ENCODE measurements around the gene CERK.

CERK gene

GRCh38 chr22:46693634-46694415 lies 44.2 kb downstream of the CERK start:
- ATAC-seq (peak; percentile 53), DNase-seq (ENCODE audit: low spot score in 2 of 2) (no peak)
- Mint-ChIP-seq H3K4me3 (no peak overlapping the region), H3K36me3 (peaks cover 100% of the 10 kb centered on the region), H3K4me1 (no peaks in the 10 kb centered on the region), H3K27ac (peak overlapping the region; percentile 81), H3K9me3 (no peaks in the 10 kb centered on the region)

GRCh38 chr22:46691571-46691970 lies 46.5 kb downstream of the CERK start:
- no peak overlapping the region for H3K27ac Mint-ChIP-seq
- H3K36me3 Mint-ChIP-seq = peaks cover 100% of the 10 kb centered on the region
- H3K4me1 Mint-ChIP-seq = no peaks in the 10 kb centered on the region
- no peak overlapping the region for H3K4me3 Mint-ChIP-seq
- ATAC-seq = no peak
- DNase-seq (ENCODE audit: low spot score in 2 of 2) = no peak
- H3K9me3 Mint-ChIP-seq = no peaks in the 10 kb centered on the region

- H3K4me1 Mint-ChIP-seq = peaks cover 4% of the 10 kb centered on the region
- DNase-seq (ENCODE audit: low spot score in 2 of 2) (no peak), ATAC-seq (no peak)
- H3K27ac Mint-ChIP-seq = peak overlapping the region; percentile 23
- no peaks in the 10 kb centered on the region for H3K9me3 Mint-ChIP-seq
- H3K36me3 Mint-ChIP-seq = peaks cover 100% of the 10 kb centered on the region
- H3K4me3 Mint-ChIP-seq = no peak overlapping the region
Measured at GRCh38 chr22:46690146-46690545, 47.9 kb downstream of the CERK start.

GRCh38 chr22:46688949-46689348 lies 49.1 kb downstream of the CERK start:
- no peak for DNase-seq (ENCODE audit: low spot score in 2 of 2)
- H3K4me3 Mint-ChIP-seq = no peak overlapping the region
- H3K36me3 Mint-ChIP-seq = peaks cover 100% of the 10 kb centered on the region
- no peaks in the 10 kb centered on the region for H3K9me3 Mint-ChIP-seq
- peak overlapping the region; percentile 88 for H3K27ac Mint-ChIP-seq
- H3K4me1 Mint-ChIP-seq = peaks cover 4% of the 10 kb centered on the region
- ATAC-seq = no peak

GRCh38 chr22:46687460-46687859 lies 50.6 kb downstream of the CERK start:
- DNase-seq (ENCODE audit: low spot score in 2 of 2) (no peak), ATAC-seq (no peak)
- Mint-ChIP-seq H3K27ac (no peak overlapping the region), H3K36me3 (peaks cover 95% of the 10 kb centered on the region), H3K9me3 (no peaks in the 10 kb centered on the region), H3K4me3 (no peak overlapping the region), H3K4me1 (peaks cover 4% of the 10 kb centered on the region)

GRCh38 chr22:46687048-46687444 lies 51.0 kb downstream of the CERK start:
- Mint-ChIP-seq H3K9me3 (no peaks in the 10 kb centered on the region), H3K27ac (no peak overlapping the region), H3K4me1 (peaks cover 4% of the 10 kb centered on the region), H3K36me3 (peaks cover 91% of the 10 kb centered on the region), H3K4me3 (no peak overlapping the region)
- DNase-seq (ENCODE audit: low spot score in 2 of 2) (no peak), ATAC-seq (no peak)

GRCh38 chr22:46686221-46687047 lies 51.6 kb downstream of the CERK start:
- no peak for DNase-seq (ENCODE audit: low spot score in 2 of 2)
- no peak for ATAC-seq
- no peaks in the 10 kb centered on the region for H3K9me3 Mint-ChIP-seq
- H3K36me3 Mint-ChIP-seq = peaks cover 90% of the 10 kb centered on the region
- no peak overlapping the region for H3K4me3 Mint-ChIP-seq
- peak overlapping the region; percentile 35 for H3K27ac Mint-ChIP-seq
- H3K4me1 Mint-ChIP-seq = peaks cover 4% of the 10 kb centered on the region

- DNase-seq (ENCODE audit: low spot score in 2 of 2) = no peak
- no peak for ATAC-seq
- H3K27ac Mint-ChIP-seq = peak overlapping the region; percentile 32
- H3K9me3 Mint-ChIP-seq = no peaks in the 10 kb centered on the region
- peaks cover 83% of the 10 kb centered on the region for H3K36me3 Mint-ChIP-seq
- H3K4me1 Mint-ChIP-seq = peaks cover 4% of the 10 kb centered on the region
- H3K4me3 Mint-ChIP-seq = no peak overlapping the region
Measured at GRCh38 chr22:46684706-46685105, 53.3 kb downstream of the CERK start.

- peak overlapping the region; percentile 61 for H3K27ac Mint-ChIP-seq
- no peaks in the 10 kb centered on the region for H3K9me3 Mint-ChIP-seq
- no peak overlapping the region for H3K4me3 Mint-ChIP-seq
- ATAC-seq (no peak), DNase-seq (ENCODE audit: low spot score in 2 of 2) (no peak)
- H3K36me3 Mint-ChIP-seq = peaks cover 64% of the 10 kb centered on the region
- peaks cover 11% of the 10 kb centered on the region for H3K4me1 Mint-ChIP-seq
Measured at GRCh38 chr22:46682011-46682731, 55.9 kb downstream of the CERK start.

GRCh38 chr22:46681010-46681409 lies 57.0 kb downstream of the CERK start:
- DNase-seq (ENCODE audit: low spot score in 2 of 2) = no peak
- no peaks in the 10 kb centered on the region for H3K9me3 Mint-ChIP-seq
- H3K4me1 Mint-ChIP-seq = peaks cover 11% of the 10 kb centered on the region
- peak; percentile 72 for ATAC-seq
- peak overlapping the region; percentile 61 for H3K27ac Mint-ChIP-seq
- H3K4me3 Mint-ChIP-seq = no peak overlapping the region
- H3K36me3 Mint-ChIP-seq = peaks cover 56% of the 10 kb centered on the region

- H3K9me3 Mint-ChIP-seq = no peaks in the 10 kb centered on the region
- ATAC-seq = no peak
Measured at GRCh38 chr22:46679706-46680269, 58.3 kb downstream of the CERK start.

GRCh38 chr22:46678785-46679700 lies 59.0 kb downstream of the CERK start:
- Mint-ChIP-seq H3K36me3 (peaks cover 50% of the 10 kb centered on the region), H3K4me1 (peaks cover 22% of the 10 kb centered on the region), H3K9me3 (no peaks in the 10 kb centered on the region), H3K27ac (no peak overlapping the region), H3K4me3 (no peak overlapping the region)
- no peak for DNase-seq (ENCODE audit: low spot score in 2 of 2)
- ATAC-seq = no peak

More at GRCh38 chr22:46679706-46680269, 58.3 kb downstream of the CERK start:
- Mint-ChIP-seq H3K27ac (peak overlapping the region; percentile 17), H3K4me1 (peaks cover 15% of the 10 kb centered on the region), H3K4me3 (no peak overlapping the region), H3K36me3 (peaks cover 50% of the 10 kb centered on the region)
- no peak for DNase-seq (ENCODE audit: low spot score in 2 of 2)

- Mint-ChIP-seq H3K36me3 (peaks cover 49% of the 10 kb centered on the region), H3K27ac (peak overlapping the region; percentile 79), H3K9me3 (no peaks in the 10 kb centered on the region), H3K4me1 (peaks cover 31% of the 10 kb centered on the region), H3K4me3 (no peak overlapping the region)
- no peak for DNase-seq (ENCODE audit: low spot score in 2 of 2)
- ATAC-seq = no peak
Measured at GRCh38 chr22:46678003-46678657, 59.9 kb downstream of the CERK start.
